BJ (cell line): ENCODE data around the gene PGM5. TPM values are rescaled to one million over a fixed set of nuclear protein-coding genes. Genes with fewer than 3 reads are reported as not detected.

Experiments used
- CTCF ChIA-PET: fragments of 350-600 bp; formaldehyde crosslinking; extraction: SDS; loops from one replicate; lab custom pipeline; 2021; ENCODE audit warnings: antibody characterized with exemption, inconsistent platforms; lab: Yijun Ruan, JAX
- POLR2A ChIA-PET: fragments of 300-600 bp; sonication (Branson Sonifier 250); formaldehyde crosslinking; extraction: SDS; loops from one replicate; lab custom pipeline; 2021; ENCODE audit warnings: antibody characterized with exemption; lab: Charles Lee
- DNase-seq: peaks from one replicate; pipeline ENCODE4 v3.0.0-alpha.2; 2011; ENCODE audit warnings: low read depth
- H3K27me3 ChIP-seq: 2 replicates; pipeline ENCODE4 v1.6.0; 2011; ENCODE audit warnings: low read length; ENCODE audit not compliant: control insufficient read depth, insufficient read depth
- H3K36me3 ChIP-seq: 2 replicates; pipeline ENCODE4 v1.5.1; 2011; ENCODE audit warnings: low read length; ENCODE audit not compliant: control insufficient read depth, insufficient read depth
- H3K4me3 ChIP-seq: 2 replicates; pipeline ENCODE4 v1.5.1; 2011; ENCODE audit warnings: low read depth, mild to moderate bottlenecking, control low read depth, low read length
- polyA plus RNA-seq: library from polyadenylated mRNA; depleted of rRNA; stranded (reverse); fragments of >200 nt; gene quantifications from 2 replicates; pipeline ENCODE4 v1.2.3, GENCODE V29; 2011
- TF ChIP-seq, protein P1 (sequence below): IDR thresholded peaks from 2 replicates; pipeline ENCODE4 v1.5.1; 2011; ENCODE audit warnings: low read depth, mild to moderate bottlenecking, control low read depth, inconsistent platforms, low read length, moderate library complexity; ENCODE audit not compliant: insufficient read depth

Gene PGM5
- polyA plus RNA-seq, 1 experiment, result 8.7 TPM

GRCh38 chr9:68513981-68514380 is 157.6 kb downstream of the PGM5 start:
- TF ChIP-seq, protein P1, sequence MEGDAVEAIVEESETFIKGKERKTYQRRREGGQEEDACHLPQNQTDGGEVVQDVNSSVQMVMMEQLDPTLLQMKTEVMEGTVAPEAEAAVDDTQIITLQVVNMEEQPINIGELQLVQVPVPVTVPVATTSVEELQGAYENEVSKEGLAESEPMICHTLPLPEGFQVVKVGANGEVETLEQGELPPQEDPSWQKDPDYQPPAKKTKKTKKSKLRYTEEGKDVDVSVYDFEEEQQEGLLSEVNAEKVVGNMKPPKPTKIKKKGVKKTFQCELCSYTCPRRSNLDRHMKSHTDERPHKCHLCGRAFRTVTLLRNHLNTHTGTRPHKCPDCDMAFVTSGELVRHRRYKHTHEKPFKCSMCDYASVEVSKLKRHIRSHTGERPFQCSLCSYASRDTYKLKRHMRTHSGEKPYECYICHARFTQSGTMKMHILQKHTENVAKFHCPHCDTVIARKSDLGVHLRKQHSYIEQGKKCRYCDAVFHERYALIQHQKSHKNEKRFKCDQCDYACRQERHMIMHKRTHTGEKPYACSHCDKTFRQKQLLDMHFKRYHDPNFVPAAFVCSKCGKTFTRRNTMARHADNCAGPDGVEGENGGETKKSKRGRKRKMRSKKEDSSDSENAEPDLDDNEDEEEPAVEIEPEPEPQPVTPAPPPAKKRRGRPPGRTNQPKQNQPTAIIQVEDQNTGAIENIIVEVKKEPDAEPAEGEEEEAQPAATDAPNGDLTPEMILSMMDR, result no peak
- Histone ChIP-seq H3K4me3 (no peak overlapping the region), H3K27me3 (no peaks in the 10 kb centered on the region), H3K36me3 (no peaks in the 10 kb centered on the region)
- CTCF ChIA-PET, result interaction anchor here (1.0 kb wide), 1 partner anchor 59 kb away, joined by 3 read pairs; no protein-coding TSS in a partner anchor
- POLR2A ChIA-PET, result no interaction called here
- no peak for DNase-seq

- H3K27me3 ChIP-seq, result no peaks in the 10 kb centered on the region
- POLR2A ChIA-PET, result no interaction called here
- TF ChIP-seq, protein P1, result no peak
- no peak overlapping the region for H3K4me3 ChIP-seq
- DNase-seq, result no peak
- H3K36me3 ChIP-seq, result no peaks in the 10 kb centered on the region
- CTCF ChIA-PET, result interaction anchor here (0.7 kb wide), 1 partner anchor 53 kb away, joined by 3 read pairs; no protein-coding TSS in a partner anchor
These were observed 159.1 kb downstream of the PGM5 start for GRCh38 chr9:68515326-68516017.

GRCh38 chr9:68522131-68522530 is 165.7 kb downstream of the PGM5 start:
- TF ChIP-seq, protein P1, result no peak
- Histone ChIP-seq H3K27me3 (no peaks in the 10 kb centered on the region; the same call in 1 of the 2 replicates), H3K4me3 (no peak overlapping the region), H3K36me3 (no peaks in the 10 kb centered on the region)
- ChIA-PET CTCF (interaction anchor here (1.0 kb wide), 1 partner anchor 48 kb away, joined by 3 read pairs; no protein-coding TSS in a partner anchor), POLR2A (no interaction called here)
- DNase-seq, result no peak

DNA sequence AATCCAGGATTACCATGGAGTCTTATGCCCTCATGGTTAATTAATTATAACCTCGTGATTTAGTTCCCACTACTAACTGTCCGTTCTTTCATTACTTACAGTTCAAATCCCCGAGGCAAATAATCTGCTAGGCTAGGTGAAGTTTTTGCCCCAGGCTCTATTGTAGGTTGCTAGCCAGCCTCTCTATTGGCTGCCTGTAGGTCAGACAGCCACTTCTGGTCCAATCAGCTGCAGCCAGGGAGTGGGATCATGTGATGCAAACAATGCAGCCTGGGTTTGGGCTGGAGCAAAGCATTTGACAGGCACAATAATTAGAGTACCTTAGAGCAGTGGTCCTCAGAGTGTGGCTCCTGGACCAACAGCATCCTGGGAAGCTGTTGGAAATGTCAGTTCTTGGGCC is 166.5 kb downstream of the PGM5 start:
- CTCF ChIA-PET, result no interaction called here
- no peaks in the 10 kb centered on the region for H3K36me3 ChIP-seq
- POLR2A ChIA-PET, result no interaction called here
- no peaks in the 10 kb centered on the region; the same call in 1 of the 2 replicates for H3K27me3 ChIP-seq
- TF ChIP-seq, protein P1, result no peak
- no peak for DNase-seq
- no peak overlapping the region for H3K4me3 ChIP-seq

GRCh38 chr9:68523367-68523936 is 167.0 kb downstream of the PGM5 start:
- ChIA-PET POLR2A (no interaction called here), CTCF (no interaction called here)
- Histone ChIP-seq H3K27me3 (no peaks in the 10 kb centered on the region; the same call in 1 of the 2 replicates), H3K36me3 (no peaks in the 10 kb centered on the region), H3K4me3 (no peak overlapping the region)
- no peak for DNase-seq
- TF ChIP-seq, protein P1, result no peak
